Measurements from ENCODE around the gene STEAP3. TPM values are rescaled to one million over a fixed set of nuclear protein-coding genes. Genes with fewer than 3 reads are reported as not detected.

STEAP3 gene
- total RNA-seq, 2 experiments from 2014 or later: 0.14 to 0.16 TPM

- Mint-ChIP-seq H3K9me3 (ENCODE audit: low read depth) (no peaks in the 10 kb centered on the region), H3K27ac (no peak overlapping the region), H3K4me1 (no peaks in the 10 kb centered on the region), H3K36me3 (ENCODE audit: low read depth) (no peaks in the 10 kb centered on the region), H3K27me3 (no peaks in the 10 kb centered on the region), H3K4me3 (no peak overlapping the region)
- intact Hi-C loops (cut with DNase I, micrococcal nuclease): no loop called here
- ATAC-seq (no peak), DNase-seq (no peak)
- POLR2A ChIA-PET: no interaction called here
- CTCF ChIA-PET: no interaction called here
These were observed 27.2 kb downstream of the STEAP3 start for GRCh38 chr2:119250718-119251290.

- ATAC-seq (no peak), DNase-seq (no peak)
- Mint-ChIP-seq H3K9me3 (ENCODE audit: low read depth) (no peaks in the 10 kb centered on the region), H3K4me1 (no peaks in the 10 kb centered on the region), H3K27ac (no peak overlapping the region), H3K27me3 (no peaks in the 10 kb centered on the region), H3K36me3 (ENCODE audit: low read depth) (no peaks in the 10 kb centered on the region), H3K4me3 (no peak overlapping the region)
- POLR2A ChIA-PET: no interaction called here
- CTCF ChIA-PET: interaction anchor here (0.6 kb wide), 1 partner anchor 736 kb away, joined by 4 read pairs; no protein-coding TSS in a partner anchor
- intact Hi-C loops (cut with DNase I, micrococcal nuclease): no loop called here
These were observed 28.0 kb downstream of the STEAP3 start for GRCh38 chr2:119251652-119252051.

- CTCF ChIA-PET: interaction anchor here (0.7 kb wide), 1 partner anchor 189 kb away, joined by 5 read pairs; no protein-coding TSS in a partner anchor
- intact Hi-C loops (cut with DNase I, micrococcal nuclease): no loop called here
- Mint-ChIP-seq H3K9me3 (ENCODE audit: low read depth) (no peaks in the 10 kb centered on the region), H3K36me3 (ENCODE audit: low read depth) (no peaks in the 10 kb centered on the region), H3K27me3 (no peaks in the 10 kb centered on the region), H3K4me1 (no peaks in the 10 kb centered on the region), H3K27ac (no peak overlapping the region), H3K4me3 (no peak overlapping the region)
- DNase-seq (no peak), ATAC-seq (peak; percentile 66)
- POLR2A ChIA-PET: no interaction called here
These were observed 28.8 kb downstream of the STEAP3 start for GRCh38 chr2:119252186-119253113.

GRCh38 chr2:119253114-119253702 lies 29.6 kb downstream of the STEAP3 start:
- H3K36me3 Mint-ChIP-seq (ENCODE audit: low read depth): no peaks in the 10 kb centered on the region
- DNase-seq (no peak), ATAC-seq (no peak)
- no peaks in the 10 kb centered on the region for H3K27me3 Mint-ChIP-seq
- ChIA-PET CTCF (interaction anchor here (0.7 kb wide), 1 partner anchor 188 kb away, joined by 5 read pairs; no protein-coding TSS in a partner anchor), POLR2A (no interaction called here)
- no peaks in the 10 kb centered on the region for H3K4me1 Mint-ChIP-seq
- H3K27ac Mint-ChIP-seq: no peak overlapping the region
- no peak overlapping the region for H3K4me3 Mint-ChIP-seq
- intact Hi-C loops (cut with DNase I, micrococcal nuclease): no loop called here
- H3K9me3 Mint-ChIP-seq (ENCODE audit: low read depth): no peaks in the 10 kb centered on the region

GRCh38 chr2:119253760-119254600 lies 30.3 kb downstream of the STEAP3 start:
- no peak for DNase-seq
- Mint-ChIP-seq H3K4me1 (no peaks in the 10 kb centered on the region), H3K27me3 (no peaks in the 10 kb centered on the region), H3K4me3 (no peak overlapping the region), H3K36me3 (ENCODE audit: low read depth) (no peaks in the 10 kb centered on the region), H3K9me3 (ENCODE audit: low read depth) (no peaks in the 10 kb centered on the region), H3K27ac (no peak overlapping the region)
- ChIA-PET CTCF (no interaction called here), POLR2A (no interaction called here)
- ATAC-seq: no peak
- intact Hi-C loops (cut with DNase I, micrococcal nuclease): no loop called here

GRCh38 chr2:119254601-119255080 lies 31.0 kb downstream of the STEAP3 start:
- DNase-seq (no peak), ATAC-seq (no peak)
- no peaks in the 10 kb centered on the region for H3K4me1 Mint-ChIP-seq
- POLR2A ChIA-PET: no interaction called here
- H3K4me3 Mint-ChIP-seq: no peak overlapping the region
- CTCF ChIA-PET: no interaction called here
- H3K27me3 Mint-ChIP-seq: no peaks in the 10 kb centered on the region
- no peaks in the 10 kb centered on the region for H3K9me3 Mint-ChIP-seq (ENCODE audit: low read depth)
- no peak overlapping the region for H3K27ac Mint-ChIP-seq
- no peaks in the 10 kb centered on the region for H3K36me3 Mint-ChIP-seq (ENCODE audit: low read depth)
- intact Hi-C loops (cut with DNase I, micrococcal nuclease): no loop called here

- no peak overlapping the region for H3K27ac Mint-ChIP-seq
- ChIA-PET CTCF (interaction anchor here (0.5 kb wide), 1 partner anchor 342 kb away, joined by 3 read pairs; no protein-coding TSS in a partner anchor), POLR2A (no interaction called here)
- H3K4me1 Mint-ChIP-seq: no peaks in the 10 kb centered on the region
- ATAC-seq (no peak), DNase-seq (no peak)
- H3K9me3 Mint-ChIP-seq (ENCODE audit: low read depth): no peaks in the 10 kb centered on the region
- no peaks in the 10 kb centered on the region for H3K27me3 Mint-ChIP-seq
- H3K4me3 Mint-ChIP-seq: no peak overlapping the region
- intact Hi-C loops (cut with DNase I, micrococcal nuclease): no loop called here
- no peaks in the 10 kb centered on the region for H3K36me3 Mint-ChIP-seq (ENCODE audit: low read depth)
These were observed 32.3 kb downstream of the STEAP3 start for GRCh38 chr2:119255760-119256581.

GRCh38 chr2:119256582-119256921 lies 32.9 kb downstream of the STEAP3 start:
- ATAC-seq (no peak), DNase-seq (no peak)
- CTCF ChIA-PET: interaction anchor here (0.5 kb wide), 1 partner anchor 343 kb away, joined by 3 read pairs; no protein-coding TSS in a partner anchor
- Mint-ChIP-seq H3K27me3 (no peaks in the 10 kb centered on the region), H3K9me3 (ENCODE audit: low read depth) (no peaks in the 10 kb centered on the region), H3K36me3 (ENCODE audit: low read depth) (no peaks in the 10 kb centered on the region), H3K27ac (no peak overlapping the region), H3K4me3 (no peak overlapping the region), H3K4me1 (no peaks in the 10 kb centered on the region)
- POLR2A ChIA-PET: no interaction called here
- intact Hi-C loops (cut with DNase I, micrococcal nuclease): no loop called here

- ChIA-PET CTCF (no interaction called here), POLR2A (no interaction called here)
- DNase-seq: no peak
- intact Hi-C loops (cut with DNase I, micrococcal nuclease): no loop called here
- Mint-ChIP-seq H3K9me3 (ENCODE audit: low read depth) (no peaks in the 10 kb centered on the region), H3K27ac (no peak overlapping the region), H3K27me3 (no peaks in the 10 kb centered on the region), H3K36me3 (ENCODE audit: low read depth) (no peaks in the 10 kb centered on the region), H3K4me1 (no peaks in the 10 kb centered on the region), H3K4me3 (no peak overlapping the region)
- ATAC-seq: no peak
These were observed 33.6 kb downstream of the STEAP3 start for GRCh38 chr2:119257198-119257597.

GRCh38 chr2:119259296-119259860 lies 35.7 kb downstream of the STEAP3 start:
- H3K9me3 Mint-ChIP-seq (ENCODE audit: low read depth): no peaks in the 10 kb centered on the region
- no peaks in the 10 kb centered on the region for H3K4me1 Mint-ChIP-seq
- ChIA-PET POLR2A (no interaction called here), CTCF (no interaction called here)
- intact Hi-C loops (cut with DNase I, micrococcal nuclease): no loop called here
- DNase-seq (no peak), ATAC-seq (no peak)
- no peak overlapping the region for H3K27ac Mint-ChIP-seq
- no peaks in the 10 kb centered on the region for H3K36me3 Mint-ChIP-seq (ENCODE audit: low read depth)
- H3K4me3 Mint-ChIP-seq: no peak overlapping the region
- H3K27me3 Mint-ChIP-seq: no peaks in the 10 kb centered on the region

All from activated CD4-positive, alpha-beta T cell treated with anti-CD3 and anti-CD28 coated beads for 36 hours (primary cell).